Glomerular visceral epithelial cell (primary cell): Measurements from ENCODE around the gene KCNK17.
A peak's percentile ranks its signal among the peaks of the same experiment; 100 is the strongest.

ENCODE experiments used
- DNase-seq: peaks from one replicate; pipeline ENCODE4 v3.0.0-alpha.2; 2016; ENCODE audit errors: extremely low spot score

KCNK17 gene

GRCh38 chr6:39335780-39336545 lies 21.7 kb upstream of the KCNK17 start:
- peak; percentile 11 for DNase-seq

- no peak for DNase-seq
Measured at GRCh38 chr6:39333644-39334438, 19.6 kb upstream of the KCNK17 start.

DNA sequence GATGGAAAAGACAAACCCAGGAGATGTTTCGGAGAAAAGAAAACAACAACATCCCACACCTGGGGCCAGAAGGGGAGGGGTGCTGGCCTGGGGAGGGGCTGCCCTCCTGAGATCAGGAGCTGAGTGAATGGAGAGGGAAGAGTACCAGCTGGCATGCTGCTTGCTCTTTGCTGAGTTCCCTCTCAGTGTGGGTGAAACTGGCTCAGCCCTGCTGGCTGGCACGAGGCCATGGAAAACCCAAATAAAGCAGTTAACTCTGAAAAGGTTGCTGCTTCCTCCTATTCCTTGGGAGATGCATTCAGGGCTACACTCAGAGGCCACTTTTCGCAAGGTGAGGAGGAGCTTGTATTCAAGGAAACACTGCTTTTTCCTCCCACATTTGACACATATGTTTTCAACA lies 16.3 kb upstream of the KCNK17 start:
- DNase-seq: no peak

GRCh38 chr6:39330057-39330456 lies 15.8 kb upstream of the KCNK17 start:
- no peak for DNase-seq

DNA sequence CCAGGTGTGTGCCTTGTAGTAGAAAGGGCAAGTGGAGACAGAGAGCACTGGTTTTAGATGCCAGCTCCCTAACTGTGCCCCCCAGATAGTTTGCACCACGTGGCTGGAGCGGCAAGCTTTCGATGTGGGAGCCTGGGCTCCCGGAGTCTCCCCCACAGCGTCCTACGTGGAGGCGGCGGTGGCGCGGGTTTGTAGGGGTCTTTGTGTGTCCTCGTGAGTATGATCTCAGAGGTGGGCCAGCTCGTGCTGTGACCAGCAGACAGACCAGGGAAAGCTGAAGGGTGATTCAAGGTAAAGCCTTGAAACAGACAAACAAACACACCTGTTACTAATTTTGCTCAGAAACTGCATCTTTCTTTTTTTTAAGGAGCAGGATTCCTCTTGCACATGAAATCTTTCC lies 13.8 kb upstream of the KCNK17 start:
- DNase-seq: no peak

- DNase-seq: no peak
Measured at GRCh38 chr6:39327507-39327906, 13.3 kb upstream of the KCNK17 start.

GRCh38 chr6:39322306-39322850 lies 8.2 kb upstream of the KCNK17 start, which contains the start of gene KCNK16:
Gene KCNK16, minus strand, starts transcription at chr6:39322702. Its CDS starts 162 bp downstream, at chr6:39322540.
- DNase-seq: no peak

DNA sequence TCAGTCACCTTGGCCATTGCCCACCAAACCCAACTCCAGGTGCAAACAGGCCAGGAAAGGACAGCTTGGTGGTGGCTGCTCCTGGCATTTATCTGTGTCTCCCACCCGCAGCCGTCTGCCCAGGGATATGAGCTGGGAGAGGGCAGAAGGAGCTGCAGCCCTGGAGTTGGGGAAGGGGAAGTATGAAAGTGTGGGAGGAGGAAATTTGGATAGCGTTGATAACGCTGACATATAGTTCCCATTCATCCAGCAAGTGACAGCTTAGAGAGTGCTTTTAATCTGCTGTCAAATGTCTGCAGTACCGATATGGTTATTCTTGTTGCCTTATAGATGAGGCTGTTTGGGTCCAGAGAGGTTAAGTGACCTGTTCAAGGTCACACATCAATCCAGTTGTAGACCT lies 7.5 kb upstream of the KCNK17 start:
- no peak for DNase-seq

DNA sequence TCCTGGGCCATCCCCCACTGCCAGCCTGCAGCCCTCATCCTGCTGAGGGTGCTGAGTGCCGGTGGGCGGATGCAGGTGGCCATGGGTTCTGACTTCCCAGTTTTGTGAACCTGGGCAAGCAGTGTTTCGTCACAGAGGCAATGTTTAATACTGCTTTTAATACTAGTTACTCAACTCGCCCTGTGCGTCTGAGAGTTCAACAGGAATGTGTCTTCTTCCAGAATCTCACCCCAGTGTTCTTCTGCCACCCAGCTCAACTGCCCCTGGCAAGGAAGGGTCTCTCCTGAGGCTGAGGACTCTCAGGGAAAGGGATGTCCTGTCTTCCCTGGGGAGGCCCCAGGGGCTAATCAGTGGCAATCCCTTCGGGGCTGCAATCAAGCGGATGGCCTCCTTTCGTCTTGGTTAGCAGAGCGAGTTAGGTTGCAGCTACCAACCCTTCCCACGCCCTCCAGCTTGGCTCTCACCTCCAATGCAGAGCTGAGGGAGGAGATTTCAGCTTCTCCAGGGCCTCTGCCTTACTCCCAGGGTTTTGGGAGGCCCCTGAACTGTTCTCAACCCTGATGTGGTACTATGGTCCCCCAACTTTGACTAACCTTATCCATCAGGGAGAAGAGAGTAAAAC lies 6.3 kb upstream of the KCNK17 start:
- DNase-seq: no peak

DNA sequence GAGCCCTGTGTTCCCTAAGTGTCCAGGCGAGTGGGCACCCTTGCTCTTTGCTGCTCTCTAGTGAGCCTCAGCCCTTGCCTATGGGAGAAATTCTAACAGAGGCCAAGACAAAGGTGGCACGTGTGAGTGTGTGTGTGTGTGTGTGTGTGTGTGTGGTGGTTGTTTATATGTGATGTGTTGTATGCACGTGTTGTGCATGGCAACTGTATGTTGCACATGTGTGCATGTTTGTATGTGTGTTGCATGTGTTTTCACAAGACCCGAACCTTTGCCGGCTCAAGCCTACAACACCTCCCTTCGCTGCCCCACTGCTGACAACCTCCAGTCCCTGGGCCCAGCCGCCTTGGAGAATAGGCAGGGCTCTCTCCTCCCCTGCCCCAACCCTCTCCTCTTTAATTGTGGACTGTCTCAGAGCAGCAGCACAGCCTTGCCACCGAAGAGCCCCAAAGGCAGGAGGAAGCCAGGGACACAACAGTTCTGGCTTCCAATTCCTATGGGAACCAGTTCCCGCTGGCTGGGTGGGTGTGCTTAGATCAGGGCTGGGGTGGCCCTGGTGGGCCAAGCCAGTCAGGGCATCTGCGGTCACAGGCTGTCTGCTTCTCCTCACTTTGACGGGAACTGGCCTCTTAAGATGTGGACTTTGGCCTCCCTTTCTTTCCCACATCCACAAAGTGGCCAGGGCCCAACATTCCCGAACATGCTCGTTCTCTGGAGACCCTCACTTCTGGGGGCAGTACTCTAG lies 5.6 kb upstream of the KCNK17 start:
- DNase-seq: no peak

- DNase-seq: no peak
Measured at GRCh38 chr6:39317256-39317655, 3.0 kb upstream of the KCNK17 start.

- DNase-seq: no peak
Measured at GRCh38 chr6:39313526-39314272, 520 bp downstream of the KCNK17 start.

DNA sequence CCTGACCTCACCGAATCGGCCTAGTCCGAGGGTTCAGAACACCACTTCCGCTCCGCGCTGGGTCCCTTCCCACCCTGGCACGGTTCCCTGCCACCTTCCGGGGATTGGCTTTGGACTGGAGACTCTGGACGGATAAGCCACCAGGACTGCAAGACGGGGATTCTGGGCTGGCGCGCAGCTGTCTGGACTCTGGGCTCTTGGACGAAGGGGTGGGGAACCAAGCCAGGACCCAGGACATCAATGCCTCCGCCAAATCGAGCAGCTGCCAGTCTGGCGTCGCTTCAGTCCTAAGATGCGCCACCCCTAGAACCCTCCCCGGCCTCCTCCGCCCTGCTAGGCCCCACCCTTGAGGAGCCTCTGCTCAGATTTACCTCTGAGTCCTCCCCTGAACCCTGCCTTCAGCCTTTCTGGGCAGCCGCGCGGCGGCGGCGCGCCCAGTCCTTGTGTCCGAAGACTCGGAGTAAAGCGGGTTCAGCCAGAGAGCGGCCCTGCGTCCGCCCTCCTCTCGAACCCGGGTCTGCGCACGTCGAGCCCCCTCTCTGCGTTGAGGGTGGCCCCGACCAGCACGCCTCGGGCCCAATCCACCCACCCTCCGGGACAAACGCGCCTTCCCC lies 1.2 kb downstream of the KCNK17 start:
- no peak for DNase-seq

- DNase-seq: no peak
Measured at GRCh38 chr6:39310542-39310941, 3.7 kb downstream of the KCNK17 start.

GRCh38 chr6:39309942-39310531 lies 4.2 kb downstream of the KCNK17 start:
- DNase-seq: peak; percentile 58

- no peak for DNase-seq
Measured at GRCh38 chr6:39307462-39307861, 6.8 kb downstream of the KCNK17 start.

GRCh38 chr6:39304951-39305350 lies 9.3 kb downstream of the KCNK17 start:
- no peak for DNase-seq

DNA sequence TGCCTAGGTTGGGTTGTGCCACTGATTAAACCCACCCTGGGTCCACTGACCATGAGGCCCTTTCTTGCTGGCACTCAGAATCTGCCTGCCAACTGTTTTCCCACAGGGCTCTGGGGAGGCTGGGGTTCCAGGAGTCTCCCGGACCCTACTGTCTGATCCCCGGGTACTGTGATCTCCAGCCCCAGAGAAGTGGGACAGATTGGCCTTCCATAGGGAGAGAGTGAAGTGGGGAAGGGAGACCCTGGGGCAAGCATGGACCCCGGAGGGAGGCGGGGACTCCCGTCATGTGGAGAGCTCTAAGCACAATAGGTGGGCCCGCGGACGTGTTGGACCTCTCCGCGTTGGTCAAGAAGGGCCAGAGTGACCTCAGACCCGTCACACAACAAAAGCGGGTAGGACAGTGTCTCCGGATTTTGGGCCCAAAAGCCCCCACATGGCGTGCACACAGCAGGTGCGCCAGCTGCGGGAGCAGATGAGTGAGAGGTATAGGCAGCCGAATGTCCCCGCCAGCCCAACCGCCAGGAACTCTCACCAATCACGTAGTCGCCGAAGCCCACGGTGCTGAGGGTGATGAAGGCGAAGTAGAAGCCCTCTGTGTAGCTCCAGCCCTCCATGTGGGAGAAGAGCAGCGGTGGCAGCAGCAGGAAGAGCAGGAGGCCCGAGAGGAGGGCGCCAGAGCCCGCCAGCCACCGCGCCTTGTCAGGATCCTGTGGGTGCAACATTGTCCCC lies 10.6 kb downstream of the KCNK17 start:
- no peak for DNase-seq

GRCh38 chr6:39302669-39303424 lies 11.4 kb downstream of the KCNK17 start:
- DNase-seq: peak; percentile 65
